Stimulated activated naive CD4-positive, alpha-beta T cell (primary cell): ENCODE results near the gene TACC3.

Experiments used
- DNase-seq, 6 experiments: peaks; one replicate each; lab custom pipeline; 2025; lab: John Stamatoyannopoulos, UW

TACC3 gene

GRCh38 chr4:1746919-1747602, 25.7 kb downstream of the TACC3 start:
- DNase-seq: no peak

GRCh38 chr4:1747603-1747967, 26.3 kb downstream of the TACC3 start:
- no peak for DNase-seq

GRCh38 chr4:1748465-1748995, 27.2 kb downstream of the TACC3 start:
- DNase-seq: peak; percentile 42 to 77 (median 68)

GRCh38 chr4:1749370-1749769, 28.0 kb downstream of the TACC3 start:
- DNase-seq: no peak

GRCh38 chr4:1749826-1750225, 28.5 kb downstream of the TACC3 start:
- DNase-seq: no peak

- DNase-seq: no peak
These were observed 29.2 kb downstream of the TACC3 start for GRCh38 chr4:1750381-1751154.

- no peak for DNase-seq
These were observed 30.0 kb downstream of the TACC3 start for GRCh38 chr4:1751155-1751918.

- no peak for DNase-seq
These were observed 30.6 kb downstream of the TACC3 start for GRCh38 chr4:1751919-1752283.

GRCh38 chr4:1752284-1753041, 31.1 kb downstream of the TACC3 start:
- no peak for DNase-seq

- no peak for DNase-seq
These were observed 32.0 kb downstream of the TACC3 start for GRCh38 chr4:1753294-1753696.

- DNase-seq: no peak
These were observed 32.5 kb downstream of the TACC3 start for GRCh38 chr4:1753697-1754311.

- no peak for DNase-seq
These were observed 33.0 kb downstream of the TACC3 start for GRCh38 chr4:1754336-1754735.

- DNase-seq: no peak
These were observed 34.0 kb downstream of the TACC3 start for GRCh38 chr4:1755297-1755696.

- no peak for DNase-seq
These were observed 34.8 kb downstream of the TACC3 start for GRCh38 chr4:1756079-1756478.

- DNase-seq: no peak
These were observed 35.8 kb downstream of the TACC3 start for GRCh38 chr4:1756893-1757779.

- DNase-seq: no peak
These were observed 36.5 kb downstream of the TACC3 start for GRCh38 chr4:1757836-1758235.

GRCh38 chr4:1758306-1759121, 37.2 kb downstream of the TACC3 start:
- DNase-seq: no peak

- no peak for DNase-seq
These were observed 38.0 kb downstream of the TACC3 start for GRCh38 chr4:1759170-1759817.

- no peak for DNase-seq
These were observed 38.5 kb downstream of the TACC3 start for GRCh38 chr4:1759818-1760223.
